ENCODE measurements around the gene PSMD13. TPM values are rescaled to one million over a fixed set of nuclear protein-coding genes. Genes with fewer than 3 reads are reported as not detected.

PSMD13 gene
- total and polyA plus RNA-seq, 4 donors = 48.8 to 56.7 (median 52.8) TPM

GRCh38 chr11:297586-298405, 61.0 kb downstream of the PSMD13 start (continued):
- no peak for TF ChIP-seq ZBTB33 (IDR thresholded peaks at IDR 0.05)
- TF ChIP-seq NR2F2 (IDR thresholded peaks at IDR 0.05) = no peak
- TF ChIP-seq GABPA (IDR thresholded peaks at IDR 0.05 in 1 of 2, conservative IDR thresholded peaks at IDR 0.05 in 1 of 2) = no peak
- TF ChIP-seq HNF4G (IDR thresholded peaks at IDR 0.05) = no peak

GRCh38 chr11:298406-299065, 61.8 kb downstream of the PSMD13 start:
- Histone ChIP-seq H3K36me3 (ENCODE audit: control insufficient read depth in 4 of 4, insufficient read depth in 3 of 4, low read depth in 1 of 4, low read length in 3 of 4) (peaks cover 0 to under 1% (median 0%) of the 10 kb centered on the region in 4 donors), H3K27ac (ENCODE audit: low read depth in 1 of 2, low read length in 2 of 2) (no peak overlapping the region), H3K4me1 (ENCODE audit: control insufficient read depth in 4 of 4, insufficient read depth in 4 of 4, low read length in 3 of 4) (no peaks in the 10 kb centered on the region), H3K9me3 (ENCODE audit: control insufficient read depth in 4 of 4, low read length in 3 of 4) (no peaks in the 10 kb centered on the region), H3K4me3 (ENCODE audit: low read depth in 1 of 3, low read length in 3 of 3) (no peak overlapping the region), H3K9ac (ENCODE audit: low read depth in 1 of 2, low read length in 2 of 2) (no peak overlapping the region), H3K27me3 (ENCODE audit: control insufficient read depth in 4 of 4, insufficient read depth in 4 of 4, low read length in 3 of 4) (no peaks in the 10 kb centered on the region)
- DNase-seq (ENCODE audit: low spot score) = no peak
- 51% methylated on average over 15 of the region's 15 CpGs for WGBS
- TF ChIP-seq YY1 (IDR thresholded peaks at IDR 0.05) (no peak), RAD21 (IDR thresholded peaks at IDR 0.05) (no peak), REST (IDR thresholded peaks at IDR 0.05) (no peak), SP1 (IDR thresholded peaks at IDR 0.05) (no peak), GABPA (IDR thresholded peaks at IDR 0.05 in 1 of 2, conservative IDR thresholded peaks at IDR 0.05 in 1 of 2) (no peak), JUND (IDR thresholded peaks at IDR 0.05) (no peak), RXRA (IDR thresholded peaks at IDR 0.05) (no peak), MAX (IDR thresholded peaks at IDR 0.05) (no peak), HNF4G (IDR thresholded peaks at IDR 0.05) (no peak), EGR1 (IDR thresholded peaks at IDR 0.05; ENCODE audit: low read depth in 2 of 2) (no peak), HNF4A (conservative IDR thresholded peaks at IDR 0.05) (no peak)

Measured in liver (tissue), 9 donors.